Iris pigment epithelial cell (primary cell): ENCODE results near the gene ISG20L2.
A peak's percentile ranks its signal among the peaks of the same experiment; 100 is the strongest.

Experiments
- DNase-seq: peaks from one replicate; pipeline ENCODE4 v3.0.0-alpha.2; 2011; ENCODE audit warnings: low read depth

ISG20L2 gene

GRCh38 chr1:156752843-156753482, 24.4 kb upstream of the ISG20L2 start:
- DNase-seq: peak; percentile 70

- DNase-seq: peak; percentile 97
Measured at GRCh38 chr1:156751757-156752481, 23.4 kb upstream of the ISG20L2 start.

GRCh38 chr1:156751451-156751756, 22.8 kb upstream of the ISG20L2 start, which contains the start of gene HDGF:
Gene HDGF, minus strand, starts transcription at chr1:156751675. Its CDS starts 246 bp downstream, at chr1:156751429.
- DNase-seq: no peak

DNA sequence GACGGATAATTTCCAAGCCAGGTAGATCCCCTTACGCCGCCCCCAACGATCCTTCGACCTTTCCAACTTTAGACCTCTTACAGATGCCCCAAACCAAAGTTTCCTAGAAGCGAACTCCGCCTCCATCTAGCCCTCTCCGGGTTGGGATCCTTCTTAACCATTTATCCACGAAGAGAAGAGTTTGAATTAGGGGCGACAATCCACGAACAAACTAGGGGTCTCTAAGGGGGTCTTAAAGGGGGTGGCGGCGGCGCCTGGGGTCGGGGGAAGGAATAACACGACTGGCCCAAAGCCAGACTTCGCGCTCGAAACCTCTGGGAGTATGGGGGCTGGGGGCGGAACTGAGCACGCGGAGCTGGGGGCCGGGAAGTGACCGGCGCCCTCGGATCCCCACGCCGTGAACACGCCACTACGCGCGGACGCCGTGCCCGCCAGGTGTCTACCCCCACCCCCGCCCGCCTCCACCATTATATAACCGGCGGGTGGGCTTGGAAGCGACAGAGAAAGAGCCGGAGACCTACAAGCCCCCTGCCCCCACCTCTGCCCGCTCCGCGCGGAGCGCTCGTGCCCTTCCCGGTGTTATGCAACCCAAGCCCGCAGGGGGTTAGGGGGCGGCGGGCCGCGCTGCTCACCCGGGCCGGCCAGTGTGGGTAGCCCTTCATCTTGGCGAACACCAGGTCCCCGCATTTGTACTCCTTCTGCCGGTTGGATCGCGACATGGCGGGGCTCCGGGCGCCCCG, 22.3 kb upstream of the ISG20L2 start:
- peak; percentile 38 for DNase-seq

GRCh38 chr1:156750191-156750672, 21.7 kb upstream of the ISG20L2 start:
- no peak for DNase-seq

- DNase-seq: no peak
Measured at GRCh38 chr1:156749419-156750118, 21.0 kb upstream of the ISG20L2 start.

DNA sequence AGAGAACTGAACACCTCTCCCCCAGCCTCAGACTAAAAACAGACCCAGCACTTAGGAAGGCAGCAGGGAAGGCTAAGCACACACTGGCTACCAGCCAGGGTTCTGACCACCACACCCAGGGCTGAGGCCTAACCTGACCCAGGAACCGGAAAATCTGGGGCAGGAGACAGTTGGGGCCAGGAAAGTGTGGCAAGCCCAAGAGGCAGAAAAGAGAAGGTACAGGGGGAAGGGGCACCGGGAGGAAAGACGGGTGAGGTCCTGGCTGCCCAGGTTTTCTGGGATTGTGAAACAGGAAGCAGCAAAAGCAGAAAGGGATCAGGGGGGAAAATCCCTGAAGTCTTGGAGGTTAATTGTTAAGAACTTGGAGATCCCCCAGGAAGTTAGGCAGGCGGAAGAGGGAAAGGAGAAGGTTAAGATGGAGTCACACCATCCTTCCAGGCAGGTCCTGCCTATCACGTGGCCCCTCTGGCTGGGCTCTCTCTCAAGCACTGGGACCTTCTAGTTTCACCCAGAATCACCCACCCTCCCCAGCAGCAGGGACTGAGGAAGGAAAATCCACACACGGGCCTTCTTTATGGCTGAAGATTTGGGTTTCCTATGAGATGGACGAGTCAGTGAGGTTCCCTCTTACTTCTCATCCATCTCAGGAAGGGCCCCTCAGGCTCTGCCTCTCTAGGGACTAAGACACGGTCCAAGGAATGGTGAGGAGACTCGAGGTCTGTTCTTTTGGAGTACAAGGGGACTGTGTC, 20.3 kb upstream of the ISG20L2 start:
- peak; percentile 70 for DNase-seq

DNA sequence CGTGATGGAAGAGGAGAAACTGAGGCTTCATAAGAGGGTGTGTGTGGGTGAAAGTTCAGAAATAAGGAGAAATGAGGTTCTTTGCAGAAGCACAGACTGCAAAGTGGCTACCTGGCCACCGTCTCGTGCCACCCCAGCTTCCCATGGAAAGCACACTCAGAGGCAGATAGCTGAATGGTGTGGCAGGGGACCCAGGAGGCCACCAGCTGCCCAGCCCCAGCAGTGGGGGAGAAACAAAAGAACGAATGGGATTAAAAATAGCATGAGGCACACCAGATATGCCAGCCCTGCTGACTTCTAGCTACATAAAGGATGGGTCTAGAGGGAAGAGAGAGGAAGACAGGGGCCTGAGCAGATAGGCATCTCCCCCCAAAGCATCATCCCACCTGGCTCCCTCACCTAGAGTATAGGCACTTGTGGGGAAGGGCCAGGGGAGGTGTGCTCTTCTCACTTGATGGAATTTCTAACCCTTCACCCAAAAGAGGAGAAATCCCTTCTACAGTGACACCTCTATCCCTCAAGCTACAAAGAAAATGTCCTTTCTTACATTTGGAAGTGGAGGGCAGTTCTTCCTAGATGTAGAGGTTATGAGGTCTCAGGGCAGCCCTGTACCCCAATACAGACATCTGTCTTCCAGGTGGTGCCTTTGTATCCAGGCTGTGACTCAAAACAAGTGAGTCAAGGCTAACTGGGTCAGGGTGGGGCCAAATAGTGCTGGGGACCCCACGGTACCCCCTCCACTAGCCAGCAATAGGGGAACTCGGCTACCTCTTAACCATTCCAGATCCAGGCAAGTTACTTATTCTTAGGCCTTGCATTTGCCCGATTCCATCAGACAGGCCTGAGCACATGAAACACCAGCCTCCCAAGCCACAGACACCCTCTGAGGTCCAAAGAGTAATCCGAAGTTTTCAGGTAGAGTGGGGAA, 19.4 kb upstream of the ISG20L2 start:
- DNase-seq: peak; percentile 37

GRCh38 chr1:156746728-156747631, 18.4 kb upstream of the ISG20L2 start:
- DNase-seq: peak; percentile 88

- DNase-seq: no peak
Measured at GRCh38 chr1:156746406-156746727, 17.8 kb upstream of the ISG20L2 start.

DNA sequence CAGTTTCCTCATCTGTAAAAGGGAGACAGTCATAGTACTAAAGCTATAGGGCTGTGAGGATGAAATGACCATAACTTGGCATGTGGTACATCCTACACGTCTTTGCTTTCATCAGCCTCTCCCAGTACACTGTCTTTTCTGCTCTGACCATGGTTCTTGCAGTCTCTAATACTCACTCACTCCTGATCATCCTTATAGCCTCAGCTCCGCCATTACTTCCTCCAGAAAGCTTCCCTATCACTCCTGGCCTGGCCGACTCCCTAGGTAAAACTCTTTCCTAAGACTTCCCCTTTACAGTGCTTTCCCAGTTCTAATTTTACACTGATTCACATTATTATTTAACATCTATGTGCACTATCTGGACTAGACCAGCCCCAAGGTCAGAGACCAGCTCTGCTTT, 17.3 kb upstream of the ISG20L2 start:
- no peak for DNase-seq

GRCh38 chr1:156744786-156745419, 16.3 kb upstream of the ISG20L2 start:
- DNase-seq: no peak

DNA sequence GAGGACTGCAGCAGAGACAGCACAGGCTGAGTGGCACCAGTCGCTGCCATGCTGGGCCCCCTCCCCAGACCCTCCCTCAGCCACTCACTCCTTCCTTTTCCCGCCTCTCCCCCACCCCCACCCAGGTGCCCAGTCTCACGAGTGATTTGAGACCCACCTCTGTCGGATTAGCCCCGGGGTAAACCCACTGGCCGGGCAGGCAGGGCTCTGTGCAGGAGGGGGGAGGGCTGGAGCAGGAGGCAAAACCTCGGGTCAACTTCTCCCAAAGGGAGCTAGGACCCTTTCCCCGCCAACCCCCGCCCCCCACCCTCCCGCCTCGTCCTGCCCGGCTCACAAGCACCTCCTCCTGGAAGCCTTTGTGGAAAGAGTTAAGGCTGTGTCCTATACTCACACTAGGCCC, 15.8 kb upstream of the ISG20L2 start:
- no peak for DNase-seq

GRCh38 chr1:156743367-156744302, 15.1 kb upstream of the ISG20L2 start:
- DNase-seq: no peak

DNA sequence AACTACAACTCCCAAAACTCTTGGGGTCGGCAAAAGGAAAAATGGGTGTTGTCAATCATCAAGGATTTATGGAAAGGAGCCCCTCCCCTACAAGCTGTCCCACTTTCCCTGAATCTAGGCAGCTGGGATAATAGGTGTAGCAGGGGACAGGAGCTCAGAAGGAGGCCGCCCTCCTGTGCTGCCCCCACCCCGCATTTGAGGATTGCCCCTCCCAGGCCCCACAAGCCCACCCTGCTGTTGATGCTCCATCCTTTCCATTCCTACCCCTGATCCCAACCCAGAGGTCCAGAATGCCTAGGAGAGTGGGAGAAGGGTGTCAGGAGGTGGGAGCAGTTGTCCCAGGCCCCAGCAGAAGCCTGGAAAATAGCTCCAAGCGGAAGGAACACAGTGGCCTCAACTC, 14.2 kb upstream of the ISG20L2 start:
- DNase-seq: no peak

DNA sequence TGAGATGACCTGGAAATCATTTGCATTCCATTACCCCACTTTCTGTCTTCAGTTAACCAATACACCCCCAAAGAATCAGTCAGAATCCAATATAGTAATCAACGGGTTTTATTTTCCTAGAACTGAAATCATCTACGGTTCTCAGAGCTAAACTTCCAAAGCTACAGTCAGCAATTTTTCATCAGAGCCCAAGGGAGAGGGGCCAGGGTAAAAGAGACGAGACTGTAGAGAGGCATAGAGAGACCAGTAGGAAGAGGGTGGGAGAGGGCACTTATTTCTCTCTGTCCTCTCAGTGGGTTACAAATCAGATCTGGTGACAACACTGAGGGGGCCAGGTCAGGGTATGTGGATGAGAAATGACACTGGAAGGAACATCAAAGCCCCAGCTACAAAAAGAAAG, 13.5 kb upstream of the ISG20L2 start:
- DNase-seq: no peak

GRCh38 chr1:156741481-156741983, 13.0 kb upstream of the ISG20L2 start:
- DNase-seq: no peak
